Caco-2 (cell line): ENCODE data around the gene ZNF532. TPM values are rescaled to one million over a fixed set of nuclear protein-coding genes. Genes with fewer than 3 reads are reported as not detected.

Experiments used
- BruUV-seq: library from RNA; stranded (reverse); fragments of 400-500 nt; replicated peaks from 2 replicates; lab custom pipeline; 2021; lab: Mats Ljungman, UMichigan
- CTCF ChIA-PET: fragments of 300-600 bp; sonication (Branson Sonifier 250); formaldehyde crosslinking; loops from one replicate; lab custom pipeline; 2022; ENCODE audit warnings: antibody characterized with exemption; lab: Charles Lee
- POLR2A ChIA-PET: fragments of 300-600 bp; sonication (Branson Sonifier 250); formaldehyde crosslinking; loops from one replicate; lab custom pipeline; 2022; ENCODE audit warnings: antibody characterized with exemption; lab: Charles Lee
- DNase-seq, 2 experiments: peaks; one replicate each; pipeline versions ENCODE4 v3.0.0 to v3.0.0-alpha.2; 2020 to 2022
- H3K27me3 ChIP-seq: replicated peaks from 2 replicates; pipeline ENCODE4 v1.6.0; 2011; ENCODE audit warnings: low read length; ENCODE audit not compliant: control insufficient read depth, insufficient read depth
- H3K36me3 ChIP-seq: 2 replicates; pipeline ENCODE4 v1.5.1; 2011; ENCODE audit warnings: low read length; ENCODE audit not compliant: control insufficient read depth, insufficient read depth
- H3K4me1 ChIP-seq: fragments of 250-450 bp; sonication (Bioruptor Pico); 2 replicates; pipeline ENCODE4 v1.5.1; 2020; ENCODE audit warnings: mild to moderate bottlenecking
- H3K4me3 ChIP-seq: 2 replicates; pipeline ENCODE4 v1.5.1; 2011; ENCODE audit warnings: low read depth, mild to moderate bottlenecking, control low read depth, low read length
- H3K9me3 ChIP-seq: fragments of 250-450 bp; sonication (Bioruptor Pico); 2 replicates; pipeline ENCODE4 v1.5.1; 2020; ENCODE audit warnings: mild to moderate bottlenecking, moderate library complexity
- H3K27ac Mint-ChIP-seq: one replicate; pipeline ENCODE4 v1.8.0; 2022; ENCODE audit warnings: mixed read lengths; ENCODE audit not compliant: unreplicated experiment
- H3K27me3 Mint-ChIP-seq: one replicate; pipeline ENCODE4 v1.8.0; 2022; ENCODE audit warnings: mixed read lengths; ENCODE audit not compliant: insufficient read depth, unreplicated experiment
- H3K36me3 Mint-ChIP-seq: one replicate; pipeline ENCODE4 v1.8.0; 2022; ENCODE audit warnings: mild to moderate bottlenecking, mixed read lengths; ENCODE audit not compliant: insufficient read depth, unreplicated experiment
- H3K4me1 Mint-ChIP-seq: one replicate; pipeline ENCODE4 v1.8.0; 2022; ENCODE audit warnings: low read depth, mixed read lengths; ENCODE audit not compliant: unreplicated experiment
- H3K4me3 Mint-ChIP-seq: one replicate; pipeline ENCODE4 v1.8.0; 2022; ENCODE audit warnings: mild to moderate bottlenecking, moderate library complexity, mixed read lengths; ENCODE audit not compliant: unreplicated experiment
- H3K9me3 Mint-ChIP-seq: one replicate; pipeline ENCODE4 v1.8.0; 2022; ENCODE audit warnings: mixed read lengths; ENCODE audit not compliant: unreplicated experiment
- CTCF ChIP-seq, 2 experiments: fragments of 200-600 bp in 1 of 2; IDR thresholded peaks; 1 replicate in 1 of 2; 2 replicates in 1 of 2; pipeline versions ENCODE4 v1.5.1 to v1.8.0; 2011 to 2022; ENCODE audit warnings: antibody characterized with exemption in 1 of 2, control low read depth in 1 of 2, inconsistent platforms in 1 of 2, low read depth in 1 of 2, low read length in 1 of 2, mild to moderate bottlenecking in 1 of 2, moderate library complexity in 1 of 2; ENCODE audit not compliant: insufficient read depth in 1 of 2, severe bottlenecking in 1 of 2, unreplicated experiment in 1 of 2
- intact Hi-C: fragments of 100-400 bp; cut with micrococcal nuclease; formaldehyde crosslinking; loops from one replicate; pipeline ENCODE4 v1.10.0; 2022; ENCODE audit not compliant: unreplicated experiment
- total RNA-seq: library from RNA; stranded (reverse); gene quantifications from 2 replicates; pipeline ENCODE4 v1.2.3, GENCODE V29; 2022

ZNF532 gene
- total RNA-seq, 1 experiment from 2014 or later, result 32.7 TPM

- ChIA-PET POLR2A (no interaction called here), CTCF (no interaction called here)
- Mint-ChIP-seq H3K4me1 (no peaks in the 10 kb centered on the region), H3K27ac (no peak overlapping the region), H3K27me3 (no peaks in the 10 kb centered on the region), H3K4me3 (no peak overlapping the region), H3K36me3 (no peaks in the 10 kb centered on the region), H3K9me3 (no peaks in the 10 kb centered on the region)
- BruUV-seq, result no TSS peak
- DNase-seq, result no peak
- intact Hi-C loops, result no loop called here
- no peaks in the 10 kb centered on the region for H3K36me3 ChIP-seq
- H3K4me1 ChIP-seq, result no peaks in the 10 kb centered on the region
- no peaks in the 10 kb centered on the region for H3K9me3 ChIP-seq
- H3K27me3 ChIP-seq, result no peaks in the 10 kb centered on the region
- H3K4me3 ChIP-seq, result no peak overlapping the region
- TF ChIP-seq CTCF (IDR thresholded peaks at IDR 0.05; ENCODE audit: insufficient read depth in 1 of 2, low read depth in 1 of 2, low read length in 1 of 2, severe bottlenecking in 1 of 2, unreplicated experiment in 1 of 2), result no peak
Observed at GRCh38 chr18:59032308-59032707, 167.6 kb downstream of the ZNF532 start.

- H3K27me3 Mint-ChIP-seq, result no peaks in the 10 kb centered on the region
- no peak overlapping the region for H3K4me3 ChIP-seq
- H3K4me3 Mint-ChIP-seq, result no peak overlapping the region
- no peaks in the 10 kb centered on the region for H3K4me1 Mint-ChIP-seq
- ChIA-PET POLR2A (no interaction called here), CTCF (no interaction called here)
- H3K9me3 Mint-ChIP-seq, result peaks cover 6% of the 10 kb centered on the region
- H3K36me3 ChIP-seq, result no peaks in the 10 kb centered on the region
- no peak for DNase-seq
- no peaks in the 10 kb centered on the region for H3K27me3 ChIP-seq
- no peaks in the 10 kb centered on the region for H3K9me3 ChIP-seq
- no peak overlapping the region for H3K27ac Mint-ChIP-seq
- H3K36me3 Mint-ChIP-seq, result no peaks in the 10 kb centered on the region
- intact Hi-C loops, result no loop called here
- BruUV-seq, result no TSS peak
- H3K4me1 ChIP-seq, result no peaks in the 10 kb centered on the region
- no peak for TF ChIP-seq CTCF (IDR thresholded peaks at IDR 0.05; ENCODE audit: insufficient read depth in 1 of 2, low read depth in 1 of 2, low read length in 1 of 2, severe bottlenecking in 1 of 2, unreplicated experiment in 1 of 2)
Observed at GRCh38 chr18:59033359-59033758, 168.7 kb downstream of the ZNF532 start.

- no peaks in the 10 kb centered on the region for H3K9me3 ChIP-seq
- POLR2A ChIA-PET, result no interaction called here
- Mint-ChIP-seq H3K9me3 (peaks cover 8% of the 10 kb centered on the region), H3K4me1 (no peaks in the 10 kb centered on the region), H3K27ac (no peak overlapping the region), H3K4me3 (no peak overlapping the region), H3K27me3 (no peaks in the 10 kb centered on the region), H3K36me3 (no peaks in the 10 kb centered on the region)
- CTCF ChIA-PET, result no interaction called here
- no peak for DNase-seq
- no peaks in the 10 kb centered on the region for H3K4me1 ChIP-seq
- H3K27me3 ChIP-seq, result no peaks in the 10 kb centered on the region
- no TSS peak for BruUV-seq
- no peaks in the 10 kb centered on the region for H3K36me3 ChIP-seq
- no peak for TF ChIP-seq CTCF (IDR thresholded peaks at IDR 0.05; ENCODE audit: insufficient read depth in 1 of 2, low read depth in 1 of 2, low read length in 1 of 2, severe bottlenecking in 1 of 2, unreplicated experiment in 1 of 2)
- no peak overlapping the region for H3K4me3 ChIP-seq
- intact Hi-C loops, result no loop called here
Observed at GRCh38 chr18:59033974-59034373, 169.3 kb downstream of the ZNF532 start.
